ENCODE data around the gene UTP25. TPM values are rescaled to one million over a fixed set of nuclear protein-coding genes. Genes with fewer than 3 reads are reported as not detected.
A peak's percentile ranks its signal among the peaks of the same experiment; 100 is the strongest.

UTP25 gene
- total RNA-seq, 1 donor from 2014 or later: 7.4 TPM

GRCh38 chr1:209873067-209873799 is 45.5 kb downstream of the UTP25 start:
- Histone ChIP-seq H3K36me3 (ENCODE audit: insufficient read depth, low read length) (no peaks in the 10 kb centered on the region), H3K4me3 (ENCODE audit: insufficient read depth, low read depth, low read length) (no peak overlapping the region), H2AFZ (ENCODE audit: low read depth, low read length) (no peak overlapping the region), H3K9ac (ENCODE audit: low read length) (peak overlapping the region; percentile 58), H3K9me3 (ENCODE audit: insufficient read depth, low read depth, low read length) (no peaks in the 10 kb centered on the region), H3K4me1 (ENCODE audit: insufficient read depth, low read length) (peaks cover 32% of the 10 kb centered on the region), H3K27me3 (ENCODE audit: insufficient read depth, low read length) (no peaks in the 10 kb centered on the region), H3K79me2 (ENCODE audit: insufficient read depth, low read length) (no peaks in the 10 kb centered on the region), H4K20me1 (ENCODE audit: insufficient read depth, low read length) (no peaks in the 10 kb centered on the region), H3K27ac (ENCODE audit: low read depth, low read length) (peak overlapping the region; percentile 81), H3K4me2 (ENCODE audit: low read length) (peak overlapping the region; percentile 68)
- Mint-ChIP-seq H3K9me3 (ENCODE audit: unreplicated experiment) (peaks cover 5% of the 10 kb centered on the region), H3K36me3 (ENCODE audit: low read depth, unreplicated experiment) (no peaks in the 10 kb centered on the region), H3K4me3 (ENCODE audit: unreplicated experiment) (no peak overlapping the region), H3K4me1 (ENCODE audit: low read depth, unreplicated experiment) (peaks cover 18% of the 10 kb centered on the region), H3K27ac (ENCODE audit: unreplicated experiment) (peak overlapping the region; percentile 41), H3K27me3 (ENCODE audit: low read depth, unreplicated experiment) (no peaks in the 10 kb centered on the region)
- TF ChIP-seq CTCF (IDR thresholded peaks at IDR 0.05; ENCODE audit: insufficient read depth, low read depth, low read length) (no peak), EZH2 (IDR thresholded peaks at IDR 0.05; ENCODE audit: insufficient read depth, low read length) (no peak)
- DNase-seq (ENCODE audit: low read depth): peak; percentile 71
- no peak for FAIRE-seq

DNA sequence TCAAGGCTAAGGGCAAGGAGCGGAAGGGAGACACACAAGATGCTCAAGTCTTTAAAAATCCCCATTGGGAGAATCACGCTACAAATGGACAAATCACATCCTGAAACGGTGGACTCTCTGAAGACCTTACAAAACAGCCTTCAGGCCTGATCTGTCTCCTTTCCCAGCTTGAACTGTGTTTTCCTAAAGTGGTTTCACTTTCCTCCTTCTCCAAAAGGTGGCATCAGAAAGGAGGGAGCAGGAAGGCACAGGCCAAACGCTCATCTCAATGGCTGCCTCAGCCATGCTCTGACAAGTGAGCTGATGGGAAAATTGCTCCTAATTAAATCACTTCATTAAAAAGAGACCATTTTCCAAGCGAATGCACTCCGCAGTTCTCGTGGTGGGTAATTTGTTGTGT is 47.7 kb downstream of the UTP25 start:
- Histone ChIP-seq H3K79me2 (ENCODE audit: insufficient read depth, low read length) (no peaks in the 10 kb centered on the region), H3K27ac (ENCODE audit: low read depth, low read length) (peak overlapping the region; percentile 52), H3K4me1 (ENCODE audit: insufficient read depth, low read length) (peaks cover 47% of the 10 kb centered on the region), H3K4me3 (ENCODE audit: insufficient read depth, low read depth, low read length) (peak overlapping the region; percentile 26), H3K4me2 (ENCODE audit: low read length) (peak overlapping the region; percentile 73), H2AFZ (ENCODE audit: low read depth, low read length) (peak overlapping the region; percentile 61), H3K9ac (ENCODE audit: low read length) (peak overlapping the region; percentile 55), H4K20me1 (ENCODE audit: insufficient read depth, low read length) (no peaks in the 10 kb centered on the region), H3K9me3 (ENCODE audit: insufficient read depth, low read depth, low read length) (no peaks in the 10 kb centered on the region), H3K27me3 (ENCODE audit: insufficient read depth, low read length) (no peaks in the 10 kb centered on the region), H3K36me3 (ENCODE audit: insufficient read depth, low read length) (no peaks in the 10 kb centered on the region)
- Mint-ChIP-seq H3K4me3 (ENCODE audit: unreplicated experiment) (no peak overlapping the region), H3K27ac (ENCODE audit: unreplicated experiment) (no peak overlapping the region), H3K4me1 (ENCODE audit: low read depth, unreplicated experiment) (peaks cover 18% of the 10 kb centered on the region), H3K36me3 (ENCODE audit: low read depth, unreplicated experiment) (no peaks in the 10 kb centered on the region), H3K9me3 (ENCODE audit: unreplicated experiment) (no peaks in the 10 kb centered on the region), H3K27me3 (ENCODE audit: low read depth, unreplicated experiment) (no peaks in the 10 kb centered on the region)
- peak; percentile 41 for FAIRE-seq
- DNase-seq (ENCODE audit: low read depth): peak; percentile 59
- TF ChIP-seq CTCF (IDR thresholded peaks at IDR 0.05; ENCODE audit: insufficient read depth, low read depth, low read length) (peak; percentile 47), EZH2 (IDR thresholded peaks at IDR 0.05; ENCODE audit: insufficient read depth, low read length) (no peak)

All from astrocyte (in vitro differentiated cells and primary cell).